SU-DHL-6 (cell line): ENCODE results near the gene SCRN1.
A peak's percentile ranks its signal among the peaks of the same experiment; 100 is the strongest.

Source experiments
- H2AFZ ChIP-seq: fragments of 200-600 bp; sonication (generic); 2 replicates; pipeline ENCODE4 v1.6.1; 2014; ENCODE audit warnings: low read depth, mild to moderate bottlenecking, moderate library complexity, mixed read lengths, antibody characterized with exemption, low read length; ENCODE audit not compliant: severe bottlenecking
- H3F3A ChIP-seq: fragments of 200-600 bp; shearing (Covaris generic); 2 replicates; pipeline ENCODE4 v1.6.0; 2016; ENCODE audit warnings: antibody characterized with exemption, mild to moderate bottlenecking; ENCODE audit not compliant: insufficient read depth
- H3K27ac ChIP-seq: fragments of 200-600 bp; sonication (generic); 2 replicates; pipeline ENCODE4 v1.5.1; 2016; ENCODE audit warnings: low read depth, mild to moderate bottlenecking, low read length, moderate library complexity, mixed read lengths
- H3K27me3 ChIP-seq: fragments of 200-600 bp; sonication (generic), shearing (Covaris generic); 2 replicates; pipeline ENCODE4 v1.6.0; 2014; ENCODE audit warnings: mild to moderate bottlenecking, low read length
- H3K36me3 ChIP-seq: fragments of 200-600 bp; sonication (generic); 2 replicates; pipeline ENCODE4 v1.6.1; 2014; ENCODE audit warnings: mild to moderate bottlenecking, low read length, mixed read lengths
- H3K4me2 ChIP-seq: fragments of 300-600, 200-600 bp; shearing (Covaris generic), sonication (generic); 2 replicates; pipeline ENCODE4 v1.6.0; 2014; ENCODE audit warnings: low read length, low read depth, mild to moderate bottlenecking; ENCODE audit not compliant: poor library complexity, severe bottlenecking
- H3K4me3 ChIP-seq: fragments of 200-600 bp; sonication (generic); 2 replicates; pipeline ENCODE4 v1.5.1; 2014; ENCODE audit warnings: antibody characterized with exemption, low read length, mild to moderate bottlenecking, mixed read lengths; ENCODE audit not compliant: insufficient read depth, poor library complexity, severe bottlenecking
- H3K79me2 ChIP-seq: fragments of 200-600 bp; sonication (generic); 2 replicates; pipeline ENCODE4 v1.6.1; 2014; ENCODE audit warnings: mild to moderate bottlenecking, low read length, moderate library complexity; ENCODE audit not compliant: insufficient read depth
- H3K9ac ChIP-seq: fragments of 200-600 bp; sonication (generic); 2 replicates; pipeline ENCODE4 v1.7.0; 2014; ENCODE audit warnings: mild to moderate bottlenecking, low read length
- H3K9me2 ChIP-seq: fragments of 200-600 bp; sonication (generic); replicated peaks from 2 replicates; pipeline ENCODE4 v1.6.1; 2014; ENCODE audit warnings: low read length; ENCODE audit not compliant: insufficient read depth
- H3K9me3 ChIP-seq: fragments of 200-600 bp; sonication (generic); 2 replicates; pipeline ENCODE4 v1.6.1; 2014; ENCODE audit warnings: low read length, mixed read lengths; ENCODE audit not compliant: insufficient read depth
- H4K20me1 ChIP-seq: fragments of 200-600 bp; sonication (generic); 2 replicates; pipeline ENCODE4 v1.6.1; 2014; ENCODE audit warnings: low read depth, mild to moderate bottlenecking, antibody characterized with exemption, low read length, moderate library complexity, mixed read lengths
- CTCF ChIP-seq: fragments of 200-600 bp; sonication (generic); IDR thresholded peaks from one replicate; pipeline ENCODE4 v1.5.1; 2017; ENCODE audit warnings: antibody characterized with exemption, mild to moderate bottlenecking, low read length, moderate library complexity; ENCODE audit not compliant: insufficient read depth, poor library complexity, severe bottlenecking
- EZH2phosphoT487 ChIP-seq: fragments of 200-600 bp; sonication (generic), shearing (Covaris generic); conservative IDR thresholded peaks from 2 replicates; pipeline ENCODE4 v1.6.1; 2018; ENCODE audit warnings: mild to moderate bottlenecking, antibody characterized with exemption, low read length, moderate library complexity, mixed read lengths

Gene SCRN1

GRCh38 chr7:30022991-30023390 is 33.4 kb upstream of the SCRN1 start:
- peak overlapping the region; percentile 17 for H3K4me2 ChIP-seq

GRCh38 chr7:30020535-30020934 is 30.9 kb upstream of the SCRN1 start:
- no peaks in the 10 kb centered on the region for H3K9me3 ChIP-seq
- H3K36me3 ChIP-seq = peaks cover 10% of the 10 kb centered on the region; the same call in 1 of the 2 replicates
- TF ChIP-seq EZH2phosphoT487 = no peak
- TF ChIP-seq CTCF = no peak
- 0 out of 2 replicates have a peak, but pooled peaks cover 4% of the 10 kb centered on the region for H4K20me1 ChIP-seq
- H3K4me3 ChIP-seq = peak overlapping the region; percentile 12
- H3K9me2 ChIP-seq = no peaks in the 10 kb centered on the region
- H3K27me3 ChIP-seq = no peaks in the 10 kb centered on the region
- H2AFZ ChIP-seq = no peak overlapping the region
- H3K27ac ChIP-seq = peak overlapping the region; percentile 45
- peak overlapping the region; percentile 48 for H3K4me2 ChIP-seq
- H3F3A ChIP-seq = peaks cover 9% of the 10 kb centered on the region
- H3K79me2 ChIP-seq = peaks cover 21% of the 10 kb centered on the region; the same call in 1 of the 2 replicates
- H3K9ac ChIP-seq = no peak overlapping the region

More at GRCh38 chr7:30022991-30023390, 33.4 kb upstream of the SCRN1 start:
- Histone ChIP-seq H3K36me3 (peaks cover 5% of the 10 kb centered on the region; the same call in 1 of the 2 replicates), H3F3A (peaks cover 20% of the 10 kb centered on the region), H3K9me2 (no peaks in the 10 kb centered on the region), H2AFZ (no peak overlapping the region), H3K9ac (no peak overlapping the region), H3K9me3 (no peaks in the 10 kb centered on the region), H3K27me3 (no peaks in the 10 kb centered on the region), H3K79me2 (peaks cover 29% of the 10 kb centered on the region; the same call in 1 of the 2 replicates), H3K27ac (no peak overlapping the region), H4K20me1 (0 out of 2 replicates have a peak, but pooled peaks cover 4% of the 10 kb centered on the region), H3K4me3 (no peak overlapping the region)
- TF ChIP-seq EZH2phosphoT487 (no peak), CTCF (no peak)

- Histone ChIP-seq H3K9me2 (no peaks in the 10 kb centered on the region), H3K27ac (0 out of 2 replicates have a peak overlapping the region, but pooled peaks have one; percentile 45), H3K79me2 (peaks cover 15% of the 10 kb centered on the region; the same call in 1 of the 2 replicates), H3K9me3 (no peaks in the 10 kb centered on the region), H3K9ac (no peak overlapping the region), H3F3A (peaks cover 9% of the 10 kb centered on the region), H2AFZ (no peak overlapping the region), H4K20me1 (0 out of 2 replicates have a peak, but pooled peaks cover 4% of the 10 kb centered on the region), H3K4me2 (peak overlapping the region; percentile 48), H3K27me3 (no peaks in the 10 kb centered on the region), H3K4me3 (no peak overlapping the region), H3K36me3 (peaks cover 10% of the 10 kb centered on the region; the same call in 1 of the 2 replicates)
- TF ChIP-seq CTCF (no peak), EZH2phosphoT487 (no peak)
Observed at GRCh38 chr7:30019960-30020359, 30.4 kb upstream of the SCRN1 start.
